Stimulated activated CD8-positive, alpha-beta memory T cell treated with anti-CD3 and anti-CD28 coated beads, Interleukin-15, amount 100 ng/mL, for 4 hours (primary cell): Measurements from ENCODE around the gene AARSD1.
"Not testable (repeated sequence)": the region's sequence is repeated elsewhere in the genome, so short reads cannot be mapped to it uniquely, and the experiment has no call there.

ENCODE experiments used
- DNase-seq, 2 donors: peaks; one replicate each; pipeline ENCODE4 v3.0.0-alpha.2; 2020; ENCODE audit warnings: low read depth in 2 of 2

The AARSD1 gene

GRCh38 chr17:42920106-42920900 lies 44.0 kb downstream of the AARSD1 start:
- no peak for DNase-seq

GRCh38 chr17:42919522-42920077 lies 44.7 kb downstream of the AARSD1 start:
- not testable (repeated sequence) for DNase-seq

- DNase-seq, result no peak
These were observed 45.2 kb downstream of the AARSD1 start for GRCh38 chr17:42918902-42919521.

GRCh38 chr17:42917236-42917603 lies 47.0 kb downstream of the AARSD1 start:
- DNase-seq, result no peak

- DNase-seq, result not testable (repeated sequence)
These were observed 47.6 kb downstream of the AARSD1 start for GRCh38 chr17:42916388-42917235.

GRCh38 chr17:42915288-42915687 lies 49.0 kb downstream of the AARSD1 start:
- DNase-seq, result not testable (repeated sequence)

GRCh38 chr17:42913981-42914617 lies 50.2 kb downstream of the AARSD1 start:
- no peak for DNase-seq

- DNase-seq, result no peak
These were observed 50.7 kb downstream of the AARSD1 start for GRCh38 chr17:42913522-42913921.

- no peak for DNase-seq
These were observed 55.2 kb downstream of the AARSD1 start for GRCh38 chr17:42908872-42909700.

GRCh38 chr17:42906772-42907446 lies 57.3 kb downstream of the AARSD1 start:
- DNase-seq, result no peak

- DNase-seq, result no peak
These were observed 60.2 kb downstream of the AARSD1 start for GRCh38 chr17:42904110-42904469.

- DNase-seq, result no peak
These were observed 62.6 kb downstream of the AARSD1 start for GRCh38 chr17:42901535-42902229.
